CD4-positive, alpha-beta T cell treated with Interleukin-2 at 100 ng/mL for 4 hours (primary cell): ENCODE results near the gene CASP10.

Experiments
- DNase-seq: peaks from one replicate; pipeline ENCODE4 v3.0.0-alpha.2; 2020; ENCODE audit warnings: low spot score

Gene CASP10

DNA sequence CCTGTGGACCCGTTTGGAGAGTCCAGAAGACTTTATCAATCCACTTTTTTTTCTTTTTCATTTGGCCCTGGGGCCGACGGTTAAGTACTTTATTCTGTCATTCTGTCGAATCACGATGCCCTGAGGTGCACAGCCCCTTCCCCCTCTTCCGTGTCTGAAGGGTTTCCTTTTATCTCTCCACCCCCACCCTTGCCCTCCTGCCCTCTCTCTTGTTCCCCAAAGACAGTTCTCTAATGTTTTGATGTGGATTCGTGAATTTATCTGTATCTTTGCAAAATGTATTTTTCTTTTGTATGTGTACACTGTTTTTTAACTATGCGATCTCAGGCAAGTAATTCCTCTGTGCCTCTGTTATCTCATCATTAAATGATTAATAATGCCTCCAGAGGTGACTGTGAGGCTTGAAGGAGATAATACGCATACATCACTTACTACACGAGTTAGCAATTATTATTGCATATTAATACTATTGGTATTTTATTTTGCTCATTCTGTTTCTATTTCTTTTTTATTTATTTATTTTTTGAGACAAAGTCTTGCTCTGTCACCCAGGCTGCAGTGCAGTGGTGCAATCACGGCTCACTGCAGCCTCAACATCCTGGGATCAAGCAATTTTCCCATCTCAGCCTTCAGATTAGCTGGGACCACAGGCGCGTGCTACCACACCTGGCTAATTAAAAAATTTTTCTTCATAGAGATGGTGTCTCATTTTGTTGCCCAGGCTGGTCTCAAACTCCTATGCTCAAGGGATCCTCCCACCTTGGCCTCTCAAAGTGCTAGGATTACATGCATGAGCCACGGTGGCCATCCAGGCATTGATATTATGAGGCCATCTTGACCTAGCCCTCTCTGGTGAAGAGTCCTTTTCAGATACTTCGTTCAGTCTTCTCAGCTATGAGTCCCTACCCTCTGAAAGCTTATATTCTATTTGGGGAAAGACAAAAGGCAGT, 76.0 kb downstream of the CASP10 start:
- DNase-seq, result no peak

DNA sequence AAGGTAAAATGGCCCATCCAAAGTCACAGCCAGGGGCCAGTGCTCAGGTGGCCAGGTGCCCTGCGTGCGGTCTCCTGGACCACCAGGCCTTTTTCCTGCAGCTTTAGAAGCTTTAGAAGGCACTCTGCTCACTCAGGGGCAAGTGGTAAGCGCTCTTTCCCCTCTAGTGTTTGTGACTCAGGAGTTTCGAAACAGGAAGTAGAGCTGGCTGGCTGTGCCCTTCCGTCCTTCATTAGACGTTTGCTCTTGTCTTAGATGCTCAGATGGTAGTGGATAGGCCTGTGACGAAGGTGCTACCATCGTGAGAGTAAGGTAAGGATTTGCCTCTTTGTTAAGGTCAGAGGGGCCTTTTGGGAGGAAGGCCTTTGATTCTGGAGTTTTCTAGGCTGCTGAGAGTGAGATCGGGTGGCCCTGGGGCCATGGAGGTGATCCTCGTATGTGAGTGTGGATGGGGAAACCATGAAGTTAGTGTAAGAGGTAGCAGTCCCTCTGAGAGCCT, 77.4 kb downstream of the CASP10 start, which contains the start of gene CASP8:
CASP8 (plus strand) TSS at position 235 of the 499 bp plus-strand sequence. CDS start 5,951 bp downstream, outside the sequence.
- peak; percentile 89 for DNase-seq

DNA sequence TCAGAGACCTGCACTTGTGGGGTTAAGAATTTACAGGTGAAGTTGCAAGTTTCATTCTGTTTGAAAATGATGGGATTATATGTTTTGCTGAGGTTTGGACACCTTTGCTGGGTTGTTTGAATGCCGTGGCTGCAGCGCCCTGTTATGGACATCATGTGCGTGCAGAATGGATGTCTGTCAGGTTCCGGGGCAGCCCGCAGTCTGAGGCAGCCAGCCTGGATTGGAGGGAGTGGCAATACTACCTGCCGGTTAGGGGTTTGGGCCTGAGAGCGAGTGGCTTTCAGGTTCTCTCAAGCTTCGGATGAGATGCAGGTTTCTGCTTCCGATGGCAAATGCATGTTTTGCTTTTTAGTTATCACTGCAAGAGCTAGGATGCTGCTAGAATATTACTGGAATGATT, 78.5 kb downstream of the CASP10 start:
- DNase-seq, result peak; percentile 78

DNA sequence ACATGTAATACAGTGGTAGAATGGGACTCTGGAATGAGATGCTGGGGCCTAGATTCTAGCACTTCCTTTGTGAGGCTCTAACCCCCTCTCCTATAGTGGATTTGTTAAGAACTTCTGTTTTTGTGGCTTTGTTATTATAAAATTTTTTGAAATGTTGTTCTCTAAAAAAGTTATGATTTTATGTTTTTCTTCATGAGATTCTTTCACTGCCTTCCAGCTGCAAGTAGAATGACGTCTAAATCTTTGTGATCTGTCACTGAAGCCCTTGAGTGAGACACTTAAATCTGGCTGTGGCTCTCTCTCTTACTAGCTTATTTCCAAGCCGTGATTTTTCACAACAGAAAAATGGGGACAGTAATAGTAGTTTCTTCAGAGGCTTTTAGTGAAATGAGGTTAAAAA, 79.0 kb downstream of the CASP10 start:
- no peak for DNase-seq

DNA sequence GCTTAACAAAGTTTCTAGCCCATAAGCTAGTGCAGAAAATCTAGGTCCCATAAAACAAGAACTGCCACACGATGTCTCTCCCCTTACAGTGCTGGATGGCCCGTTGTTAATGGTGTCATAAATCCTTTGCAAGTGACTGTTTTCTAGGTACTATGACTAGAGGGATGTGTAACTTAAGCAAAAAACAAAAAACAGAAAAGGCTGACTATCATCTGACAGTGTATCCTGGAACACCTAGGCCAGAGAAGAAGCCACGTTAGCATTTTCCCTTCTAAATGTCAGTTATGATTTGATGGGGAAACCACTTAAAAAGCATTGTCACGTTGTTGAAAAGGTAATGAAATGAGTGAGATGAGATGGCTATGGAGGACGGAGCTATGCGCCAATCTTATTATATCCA, 79.8 kb downstream of the CASP10 start:
- peak; percentile 79 for DNase-seq

DNA sequence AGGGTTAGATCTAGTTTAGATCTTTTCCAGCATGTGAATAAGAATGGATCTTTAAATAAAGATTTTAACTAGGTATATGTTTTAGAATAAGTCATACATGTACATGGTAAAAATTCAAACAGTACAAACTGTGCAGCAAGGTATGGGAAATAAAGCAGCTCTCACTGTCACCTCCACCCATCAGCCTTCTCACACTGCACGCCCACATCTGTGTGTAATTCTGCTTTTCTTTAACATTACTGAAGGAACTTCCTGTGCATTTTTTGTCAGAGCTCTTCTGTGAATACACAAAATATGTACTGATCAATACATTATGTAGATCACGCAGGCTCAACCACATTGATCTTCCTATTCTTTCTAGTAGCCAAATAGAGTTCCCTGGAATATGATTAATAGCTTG, 80.8 kb downstream of the CASP10 start:
- peak; percentile 58 for DNase-seq

DNA sequence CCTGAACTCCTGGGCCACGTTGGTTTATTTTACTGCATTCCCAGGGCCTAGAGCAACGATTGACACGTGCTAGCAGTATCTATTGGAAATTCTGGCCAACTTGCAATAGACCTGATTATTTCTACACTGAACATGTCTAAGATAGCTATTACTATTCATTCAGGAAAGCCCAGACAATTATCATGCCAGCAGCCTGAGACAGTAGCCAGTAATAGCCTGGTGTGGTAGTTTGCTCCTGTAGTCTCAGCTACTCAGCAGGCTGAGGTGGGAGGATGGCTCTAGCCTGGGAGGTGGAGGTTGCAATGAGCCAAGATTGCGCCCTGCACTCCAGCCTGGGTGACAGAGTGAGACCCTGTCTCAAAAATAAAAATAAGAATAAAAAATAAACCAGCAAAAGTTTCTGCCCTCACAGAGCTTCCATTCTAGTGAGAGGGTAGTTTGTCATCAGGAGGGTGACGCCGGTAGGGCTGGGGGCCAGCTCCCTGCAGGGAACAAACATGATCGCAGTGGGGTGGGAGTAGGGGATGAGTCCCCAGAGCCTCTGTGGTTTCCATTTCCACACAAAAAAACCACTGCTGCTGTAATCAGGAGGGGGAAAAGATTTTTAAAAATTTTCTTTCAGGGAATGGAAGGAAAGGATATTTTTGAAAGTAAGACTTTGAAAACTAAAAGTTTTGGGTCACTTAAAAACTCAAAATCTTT, 81.7 kb downstream of the CASP10 start:
- no peak for DNase-seq

DNA sequence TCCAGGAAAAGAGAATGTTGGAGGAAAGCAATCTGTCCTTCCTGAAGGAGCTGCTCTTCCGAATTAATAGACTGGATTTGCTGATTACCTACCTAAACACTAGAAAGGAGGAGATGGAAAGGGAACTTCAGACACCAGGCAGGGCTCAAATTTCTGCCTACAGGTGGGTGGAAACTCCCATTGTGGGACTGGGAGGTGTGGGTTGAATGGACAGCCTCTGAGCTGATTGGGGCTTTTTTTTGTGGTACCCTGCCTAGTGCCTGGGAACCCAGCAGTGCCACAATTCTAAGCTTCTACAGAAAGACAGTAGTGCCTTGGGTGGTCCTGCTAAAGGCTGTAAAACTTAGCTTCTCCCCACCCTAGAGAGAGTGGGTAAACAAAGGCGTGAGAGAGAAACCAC, 83.7 kb downstream of the CASP10 start:
- no peak for DNase-seq

DNA sequence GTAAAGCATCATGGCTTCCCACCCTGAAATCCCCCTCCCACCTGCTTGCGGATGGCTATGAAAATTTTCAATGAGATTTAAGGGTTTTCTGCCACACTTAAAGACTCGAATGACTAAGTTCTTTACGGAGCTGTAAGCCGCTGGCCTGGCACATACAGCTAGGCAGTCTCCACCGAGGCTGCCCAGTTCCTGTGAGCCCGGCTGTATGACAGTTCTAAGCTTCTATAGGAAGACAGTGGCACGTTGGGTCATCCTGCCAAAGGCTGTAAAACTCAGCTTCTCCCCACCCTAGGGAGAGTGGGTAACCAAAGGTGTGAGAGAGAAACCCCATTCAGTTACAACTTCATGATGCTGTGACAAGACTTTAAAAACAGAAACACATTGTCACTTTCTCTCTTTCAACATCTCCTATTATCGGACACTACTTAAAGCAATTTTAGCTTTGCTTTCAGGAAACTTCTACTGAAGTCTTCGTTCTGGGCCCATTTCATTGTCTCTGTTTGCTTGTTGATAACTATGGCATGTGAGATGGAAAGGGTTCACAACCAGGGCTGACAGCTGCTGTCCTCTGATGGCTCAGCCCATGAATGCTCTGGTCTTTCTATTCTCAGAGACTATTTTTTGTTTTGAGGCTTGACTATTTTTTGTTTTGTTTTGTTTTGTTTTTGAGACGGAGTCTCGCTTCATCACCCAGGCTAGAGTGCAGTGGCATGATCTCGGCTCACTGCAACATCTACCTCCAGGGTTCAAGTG, 84.5 kb downstream of the CASP10 start:
- DNase-seq, result peak; percentile 36

DNA sequence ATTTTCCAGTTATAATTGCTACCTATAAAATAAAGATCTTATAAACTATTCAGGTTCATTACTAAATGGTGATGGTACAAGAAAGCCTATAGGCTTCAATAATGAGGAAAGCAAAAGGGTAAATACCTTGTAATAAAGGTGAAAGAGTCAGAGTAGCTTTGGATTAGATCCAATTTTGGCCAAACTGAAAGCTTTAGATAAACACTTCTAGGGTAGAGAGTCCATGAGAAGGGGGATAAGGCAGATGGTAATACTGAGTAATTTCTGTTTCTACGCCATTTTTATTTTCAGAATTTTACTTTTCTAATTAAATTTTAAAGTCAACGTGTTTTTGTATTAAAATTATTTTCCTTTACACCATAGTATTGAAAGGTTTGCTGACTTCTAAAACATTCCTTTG, 86.8 kb downstream of the CASP10 start:
- DNase-seq, result no peak

DNA sequence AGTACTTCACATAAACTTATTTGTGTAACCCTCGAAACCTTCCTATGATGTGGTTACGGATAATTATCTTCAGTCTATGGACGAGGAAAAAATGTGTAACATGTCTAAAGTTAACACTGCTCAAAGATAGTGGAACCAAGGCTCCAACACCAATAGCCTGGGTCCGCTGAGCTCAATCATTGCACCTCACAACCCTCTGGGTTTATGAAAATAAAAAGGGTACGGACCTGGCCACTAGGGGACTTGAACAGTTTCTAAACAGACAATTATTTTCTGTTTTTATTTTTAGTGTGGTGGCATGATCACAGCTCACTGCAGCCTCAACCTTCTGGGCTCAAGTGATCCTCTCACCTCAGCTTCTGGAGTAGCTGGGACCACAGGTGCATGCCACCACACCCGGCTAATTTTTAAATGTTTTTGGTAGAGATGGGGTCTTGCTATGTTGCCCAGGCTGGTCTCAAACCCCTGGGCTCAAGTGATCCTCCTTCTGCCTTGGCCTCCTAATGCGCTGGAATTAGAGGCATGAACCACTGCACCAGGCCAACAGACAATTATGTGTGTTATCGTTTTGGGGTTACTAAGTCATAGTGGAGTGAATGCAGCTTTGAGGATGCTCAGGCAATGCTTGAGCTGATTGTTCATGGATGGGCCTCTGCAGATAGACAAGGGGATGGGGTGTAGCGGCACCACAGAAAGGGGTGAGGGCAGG, 87.5 kb downstream of the CASP10 start:
- no peak for DNase-seq

DNA sequence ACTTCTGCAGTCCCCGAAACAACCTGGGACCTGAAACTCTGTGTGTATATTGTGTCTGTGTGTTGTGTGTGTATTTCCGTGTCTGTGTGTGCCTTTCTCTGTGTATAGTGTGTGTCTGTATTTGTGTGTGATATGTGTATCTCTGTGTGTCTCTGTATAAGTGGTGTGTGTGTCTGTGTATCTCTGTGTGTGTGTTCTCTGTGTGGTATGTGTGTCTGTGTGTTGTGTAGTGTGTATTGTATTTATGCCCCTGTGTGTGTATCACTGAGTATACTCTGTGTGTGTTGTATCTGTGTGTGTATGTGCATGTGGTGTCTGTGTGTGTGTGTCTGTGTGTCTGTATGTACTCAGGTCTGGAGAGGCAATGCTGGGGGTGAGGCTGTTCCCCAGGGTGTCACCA, 89.0 kb downstream of the CASP10 start:
- DNase-seq, result no peak

DNA sequence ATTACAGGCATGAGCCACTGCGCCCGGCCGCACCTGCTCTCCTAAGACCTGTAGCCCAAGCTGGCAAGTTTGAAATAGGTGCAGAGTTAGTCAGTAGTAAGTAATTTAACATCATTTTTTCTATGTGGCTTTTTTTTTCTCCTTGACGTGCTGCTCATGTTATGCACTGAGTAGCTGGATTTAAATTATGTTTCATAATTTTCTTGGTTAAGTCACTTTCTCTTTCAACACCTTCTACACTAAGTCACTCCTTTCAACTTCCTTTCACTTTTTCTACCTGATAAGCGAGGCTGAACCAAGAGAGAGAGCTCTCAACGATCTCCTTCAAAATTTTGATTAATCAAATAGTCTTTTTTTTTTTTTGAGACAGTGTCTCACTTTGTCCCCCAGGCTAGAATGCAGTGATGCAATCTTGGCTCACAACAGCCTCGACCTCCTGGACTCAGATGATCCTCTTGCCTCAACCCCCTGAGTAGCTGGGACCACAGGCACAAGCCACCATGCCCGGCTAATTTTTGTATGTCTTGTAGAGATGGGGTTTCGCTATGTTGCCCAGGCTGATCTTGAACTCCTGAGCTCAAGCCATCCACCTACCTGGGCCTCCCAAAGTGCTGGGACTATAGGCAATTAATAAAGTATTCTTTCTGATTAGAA, 90.5 kb downstream of the CASP10 start:
- DNase-seq, result no peak

DNA sequence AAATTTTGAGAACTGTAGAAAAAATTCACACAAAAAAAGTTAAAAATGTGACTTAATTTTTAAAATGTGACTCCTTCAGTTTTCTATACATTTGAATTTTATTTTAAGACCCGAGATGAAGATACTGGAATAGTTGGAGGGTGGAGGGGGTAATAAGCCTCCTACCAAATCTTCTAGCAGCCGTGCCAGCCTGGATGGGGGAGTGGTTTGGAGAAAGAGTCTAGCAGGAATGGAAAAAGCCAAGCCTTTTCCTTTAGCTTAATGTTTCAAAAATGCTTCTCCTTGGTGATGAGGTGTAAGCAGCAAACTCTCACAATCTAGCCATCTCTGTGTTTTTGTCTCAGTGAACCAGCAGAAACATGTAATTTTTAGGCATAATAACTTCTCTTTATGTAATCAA, 92.1 kb downstream of the CASP10 start:
- no peak for DNase-seq

DNA sequence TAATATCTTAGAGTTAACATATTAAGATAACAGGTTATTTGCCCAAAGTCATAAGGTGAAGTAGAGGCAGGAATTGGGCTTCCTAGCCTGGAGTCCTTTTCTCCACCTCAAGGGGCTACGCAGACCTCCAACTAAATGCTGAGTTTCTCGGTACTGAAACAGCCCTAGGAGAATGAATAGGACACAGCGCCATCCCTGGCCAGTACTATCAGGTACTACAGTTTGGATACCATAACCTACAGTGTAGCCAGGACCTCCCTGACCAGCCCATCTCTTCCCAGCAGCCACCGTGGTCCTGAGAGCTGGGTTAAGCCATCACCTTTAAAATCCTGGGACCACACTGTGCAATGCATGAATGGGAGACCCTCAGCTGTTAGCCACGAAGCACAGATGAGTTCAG, 93.0 kb downstream of the CASP10 start:
- DNase-seq, result no peak

DNA sequence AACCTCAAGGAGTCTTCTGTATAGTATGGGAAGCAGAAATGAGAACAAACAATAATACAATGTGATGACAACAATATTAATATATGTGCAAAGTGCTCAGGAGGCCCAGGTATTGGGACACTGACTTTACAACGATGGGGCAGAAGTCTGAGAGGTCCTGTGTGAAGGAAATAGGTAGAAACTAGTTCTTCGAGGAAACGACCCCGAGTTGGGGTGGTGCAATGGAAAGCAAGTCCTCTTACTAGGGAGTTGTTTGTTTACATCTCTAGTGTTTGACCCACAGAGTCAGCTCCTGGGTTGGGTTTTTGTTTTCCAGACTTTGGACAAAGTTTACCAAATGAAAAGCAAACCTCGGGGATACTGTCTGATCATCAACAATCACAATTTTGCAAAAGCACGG, 93.6 kb downstream of the CASP10 start:
- DNase-seq, result no peak
